ENCODE results near the gene LRCH2. TPM values are rescaled to one million over a fixed set of nuclear protein-coding genes. Genes with fewer than 3 reads are reported as not detected.

Gene LRCH2, protein sequence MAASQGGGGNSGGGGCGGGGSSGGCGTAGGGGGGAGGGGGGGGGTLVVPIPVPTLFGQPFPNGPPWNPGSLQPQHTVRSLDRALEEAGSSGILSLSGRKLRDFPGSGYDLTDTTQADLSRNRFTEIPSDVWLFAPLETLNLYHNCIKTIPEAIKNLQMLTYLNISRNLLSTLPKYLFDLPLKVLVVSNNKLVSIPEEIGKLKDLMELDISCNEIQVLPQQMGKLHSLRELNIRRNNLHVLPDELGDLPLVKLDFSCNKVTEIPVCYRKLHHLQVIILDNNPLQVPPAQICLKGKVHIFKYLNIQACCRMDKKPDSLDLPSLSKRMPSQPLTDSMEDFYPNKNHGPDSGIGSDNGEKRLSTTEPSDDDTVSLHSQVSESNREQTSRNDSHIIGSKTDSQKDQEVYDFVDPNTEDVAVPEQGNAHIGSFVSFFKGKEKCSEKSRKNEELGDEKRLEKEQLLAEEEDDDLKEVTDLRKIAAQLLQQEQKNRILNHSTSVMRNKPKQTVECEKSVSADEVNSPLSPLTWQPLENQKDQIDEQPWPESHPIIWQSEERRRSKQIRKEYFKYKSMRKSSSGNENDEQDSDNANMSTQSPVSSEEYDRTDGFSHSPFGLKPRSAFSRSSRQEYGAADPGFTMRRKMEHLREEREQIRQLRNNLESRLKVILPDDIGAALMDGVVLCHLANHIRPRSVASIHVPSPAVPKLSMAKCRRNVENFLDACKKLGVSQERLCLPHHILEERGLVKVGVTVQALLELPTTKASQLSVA
- total RNA-seq (22.5 and 26.2 TPM in 2 replicates), polyA plus RNA-seq (3.2 and 5.7 TPM in 2 replicates)

GRCh38 chrX:115233497-115234455 lies at the start of gene LRCH2:
Gene LRCH2, minus strand, starts transcription at chrX:115234096. Its CDS starts 55 bp downstream, at chrX:115234041.
- peak within 1 kb of the TSS; percentile 74 for H3K4me2 ChIP-seq
- no peaks in the 10 kb centered on the region for H4K20me1 ChIP-seq (ENCODE audit: insufficient read depth, poor library complexity, severe bottlenecking)
- peaks cover 42% of the 10 kb centered on the region for H3K79me2 ChIP-seq
- no peaks in the 10 kb centered on the region for H3K27me3 ChIP-seq
- peak within 1 kb of the TSS; percentile 2 for H2AFZ ChIP-seq
- no peak for TF ChIP-seq EZH2phosphoT487 (IDR thresholded peaks at IDR 0.05; ENCODE audit: low read depth, severe bottlenecking, unreplicated experiment)
- TF ChIP-seq EZH2 (IDR thresholded peaks at IDR 0.05; ENCODE audit: borderline replicate concordance) = no peak
- TF ChIP-seq CTCF (IDR thresholded peaks at IDR 0.05; ENCODE audit: poor library complexity) = no peak
- DNase-seq (ENCODE audit: low spot score) = peak; percentile 76
- H3K4me3 ChIP-seq = peak within 1 kb of the TSS; percentile 18
- 3% methylated on average over 36 of the region's 59 CpGs for WGBS (ENCODE audit: low lambda C conversion rate, missing lambda C conversion rate)
- peak within 1 kb of the TSS; percentile 79 for H3K27ac ChIP-seq
- H3K36me3 ChIP-seq (replicated peaks; ENCODE audit: insufficient read depth, low read depth) = no peaks in the 10 kb centered on the region
- peaks cover 4% of the 10 kb centered on the region for H3K4me1 ChIP-seq (ENCODE audit: insufficient read depth)
- no peaks in the 10 kb centered on the region for H3K9me3 ChIP-seq (ENCODE audit: low read depth)
- no peaks in the 10 kb centered on the region for H3K9me2 ChIP-seq (replicated peaks; ENCODE audit: insufficient read depth)

DNA sequence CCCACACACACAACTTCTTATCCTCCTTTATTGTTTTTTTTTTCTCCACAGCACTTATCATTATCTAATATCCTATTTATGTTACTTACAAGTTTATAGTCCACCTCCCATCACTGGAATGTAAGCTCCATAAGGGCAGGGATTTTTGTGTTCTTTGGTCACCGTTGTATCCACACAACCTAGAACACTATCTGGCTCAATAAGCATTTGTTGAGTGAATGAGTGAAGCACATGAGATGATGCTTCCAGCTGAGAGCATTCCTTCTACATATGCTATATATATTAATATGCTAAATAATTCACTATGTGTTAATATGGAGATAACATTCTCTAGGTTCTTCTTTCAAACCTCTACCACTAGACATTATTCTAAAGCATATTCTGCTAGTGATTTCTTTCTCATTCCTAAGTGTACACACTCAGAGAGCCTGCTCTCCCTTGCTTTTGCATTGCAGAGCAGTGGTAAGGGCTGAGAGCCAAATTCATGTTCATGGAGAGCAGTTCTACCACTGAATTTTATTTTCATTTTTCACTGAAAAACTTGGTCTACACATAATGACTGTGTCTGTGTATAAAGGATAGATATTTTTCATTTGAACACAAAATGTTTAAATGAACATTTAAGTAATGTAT lies 35.3 kb upstream of the LRCH2 start:
- Histone ChIP-seq H3K4me1 (ENCODE audit: insufficient read depth) (no peaks in the 10 kb centered on the region), H3K9me2 (replicated peaks; ENCODE audit: insufficient read depth) (no peaks in the 10 kb centered on the region), H2AFZ (no peak overlapping the region), H3K27ac (no peak overlapping the region), H3K79me2 (no peaks in the 10 kb centered on the region), H4K20me1 (ENCODE audit: insufficient read depth, poor library complexity, severe bottlenecking) (no peaks in the 10 kb centered on the region), H3K4me3 (no peak overlapping the region), H3K36me3 (replicated peaks; ENCODE audit: insufficient read depth, low read depth) (no peaks in the 10 kb centered on the region), H3K9me3 (ENCODE audit: low read depth) (no peaks in the 10 kb centered on the region), H3K27me3 (no peaks in the 10 kb centered on the region), H3K4me2 (no peak overlapping the region)
- WGBS (ENCODE audit: low lambda C conversion rate, missing lambda C conversion rate) = 78% methylated on average over 1 of the region's 1 CpG
- TF ChIP-seq EZH2phosphoT487 (IDR thresholded peaks at IDR 0.05; ENCODE audit: low read depth, severe bottlenecking, unreplicated experiment) (no peak), CTCF (IDR thresholded peaks at IDR 0.05; ENCODE audit: poor library complexity) (no peak), EZH2 (IDR thresholded peaks at IDR 0.05; ENCODE audit: borderline replicate concordance) (no peak)
- DNase-seq (ENCODE audit: low spot score) = no peak

DNA sequence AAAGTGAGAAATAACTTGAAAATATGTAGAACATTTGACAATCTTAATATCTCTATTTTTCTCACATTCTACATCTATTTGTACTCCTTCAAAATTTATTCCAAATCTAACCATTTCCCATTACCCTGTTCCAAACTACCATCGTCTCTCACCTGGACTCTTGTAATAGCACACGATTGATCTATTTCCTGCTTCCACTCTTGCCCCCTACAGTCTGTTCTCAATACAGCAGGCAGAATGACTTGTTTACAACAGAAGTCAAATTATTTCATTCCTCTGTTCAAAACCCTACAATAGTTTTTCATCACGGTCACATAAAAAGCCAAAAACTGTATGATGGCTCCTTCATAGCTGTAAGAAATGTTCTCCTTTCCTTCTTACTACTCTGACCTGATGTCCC lies 34.5 kb upstream of the LRCH2 start:
- Histone ChIP-seq H4K20me1 (ENCODE audit: insufficient read depth, poor library complexity, severe bottlenecking) (no peaks in the 10 kb centered on the region), H3K36me3 (replicated peaks; ENCODE audit: insufficient read depth, low read depth) (no peaks in the 10 kb centered on the region), H3K4me2 (no peak overlapping the region), H3K4me3 (no peak overlapping the region), H2AFZ (no peak overlapping the region), H3K4me1 (ENCODE audit: insufficient read depth) (no peaks in the 10 kb centered on the region), H3K27me3 (no peaks in the 10 kb centered on the region), H3K9me3 (ENCODE audit: low read depth) (no peaks in the 10 kb centered on the region), H3K27ac (no peak overlapping the region), H3K79me2 (no peaks in the 10 kb centered on the region), H3K9me2 (replicated peaks; ENCODE audit: insufficient read depth) (no peaks in the 10 kb centered on the region)
- TF ChIP-seq CTCF (IDR thresholded peaks at IDR 0.05; ENCODE audit: poor library complexity) (peak; percentile 37), EZH2phosphoT487 (IDR thresholded peaks at IDR 0.05; ENCODE audit: low read depth, severe bottlenecking, unreplicated experiment) (no peak)
- WGBS (ENCODE audit: low lambda C conversion rate, missing lambda C conversion rate) = 56% methylated on average over 3 of the region's 3 CpGs
- DNase-seq (ENCODE audit: low spot score) = peak; percentile 27
